HG03280 (cell line): ENCODE measurements around the gene CDH13.
A peak's percentile ranks its signal among the peaks of the same experiment; 100 is the strongest.

ENCODE experiments used
- ATAC-seq: cut with Tn5 transposase; IDR thresholded peaks from one replicate; pipeline ENCODE4 v1.9.1; 2021; ENCODE audit warnings: mild to moderate bottlenecking, moderate library complexity; ENCODE audit not compliant: unreplicated experiment

The CDH13 gene

GRCh38 chr16:82735673-82736091, 108.9 kb downstream of the CDH13 start:
- peak; percentile 25 for ATAC-seq

DNA sequence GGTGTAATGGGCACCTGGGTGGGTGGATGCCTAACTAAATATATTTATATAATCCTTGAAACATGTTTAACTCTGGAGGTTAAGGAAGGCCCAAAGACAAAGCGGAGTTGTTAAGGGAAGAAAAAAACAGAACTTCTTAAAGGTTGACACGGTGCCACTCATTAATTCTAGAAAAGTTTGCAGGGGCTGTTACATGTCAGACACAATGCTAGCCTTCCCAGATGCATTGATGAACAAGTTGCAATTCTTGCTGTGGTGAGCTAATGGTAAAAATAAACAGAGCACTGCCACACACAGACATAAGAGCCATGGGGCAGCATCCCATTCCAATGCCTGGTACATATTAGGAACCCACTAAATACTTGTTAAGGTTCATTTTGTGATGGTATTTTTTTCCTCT, 109.5 kb downstream of the CDH13 start:
- no peak for ATAC-seq

DNA sequence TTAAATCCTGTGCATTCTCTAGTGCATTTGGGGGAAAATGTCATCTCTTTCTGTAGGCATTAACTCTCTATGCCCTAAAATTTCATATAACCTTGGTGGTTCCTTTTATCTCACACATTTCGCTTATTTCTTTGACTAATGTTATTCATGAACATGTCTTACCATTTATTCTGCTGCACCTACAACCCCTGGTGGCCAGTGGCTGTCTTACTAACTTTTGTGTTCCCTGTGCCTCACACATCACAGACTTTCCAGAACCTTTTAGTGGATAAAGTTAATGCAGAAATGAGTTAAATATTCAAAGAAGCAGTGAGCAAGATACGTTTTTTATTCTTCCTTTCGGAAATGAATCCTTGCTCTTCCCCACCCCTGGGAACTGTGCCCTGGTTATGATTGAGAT, 111.9 kb downstream of the CDH13 start:
- ATAC-seq, result no peak

DNA sequence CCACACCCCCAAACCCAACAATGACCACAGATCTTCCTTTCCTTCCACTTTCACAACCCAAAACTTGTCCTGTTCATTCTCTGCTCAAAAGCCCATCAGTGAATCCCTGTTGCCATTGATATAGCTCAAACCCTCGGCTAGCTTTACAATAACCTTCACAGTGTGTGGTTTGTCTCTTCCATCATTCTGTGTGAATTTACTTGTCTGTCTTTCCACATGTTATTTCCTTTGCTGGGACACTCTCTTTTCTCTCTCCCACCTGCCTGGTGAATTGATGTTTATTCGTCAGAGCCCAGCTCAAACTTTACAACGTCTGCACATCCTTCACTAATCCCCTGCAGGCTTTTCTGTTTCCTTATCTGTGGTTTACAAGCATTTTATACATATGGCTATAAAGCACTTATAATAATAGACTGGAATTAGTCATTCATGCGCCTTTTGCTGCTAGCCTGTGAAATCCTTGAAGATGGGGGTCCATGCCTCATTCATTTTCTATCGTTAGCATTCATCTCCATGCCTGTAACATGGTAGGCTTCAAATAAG, 114.4 kb downstream of the CDH13 start:
- ATAC-seq, result no peak

GRCh38 chr16:82744958-82745357, 118.2 kb downstream of the CDH13 start:
- no peak for ATAC-seq

DNA sequence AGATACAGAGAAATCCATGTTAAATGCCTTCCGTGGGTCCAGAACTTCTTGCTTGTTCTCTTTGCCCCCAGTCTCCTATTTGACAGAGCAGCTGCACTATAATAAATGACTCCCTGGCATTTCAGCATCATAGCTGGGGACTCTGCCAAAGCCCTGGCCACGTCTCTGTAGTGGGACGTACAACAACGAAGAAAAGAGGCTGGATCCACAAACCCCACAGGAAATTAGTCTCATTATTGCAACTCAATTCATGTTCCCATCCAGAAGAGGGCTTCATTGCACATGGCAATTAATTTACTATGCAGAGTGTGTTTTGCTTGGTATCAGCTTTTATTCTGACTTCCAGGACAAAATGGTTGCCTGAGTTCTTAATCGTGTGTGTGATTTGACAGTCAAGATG, 121.3 kb downstream of the CDH13 start:
- no peak for ATAC-seq

DNA sequence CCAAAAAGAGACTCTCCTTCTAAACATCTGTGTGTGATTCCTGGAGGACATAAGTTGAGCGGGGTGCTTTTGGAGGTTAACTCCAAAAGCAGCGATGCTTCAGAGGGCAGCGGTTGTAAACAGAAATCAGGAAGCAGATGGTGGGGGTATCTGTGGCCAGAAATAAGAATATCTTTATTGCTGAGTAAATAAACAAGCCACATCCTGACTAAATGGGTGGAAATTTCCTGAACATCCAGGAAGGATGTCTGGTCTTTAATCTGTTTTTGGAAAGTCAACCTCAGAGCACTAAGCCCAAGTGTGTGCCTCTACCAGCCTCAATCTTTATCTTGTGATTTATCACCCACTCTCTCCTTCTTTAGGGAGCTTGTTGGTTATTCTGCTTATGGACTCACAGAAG, 123.3 kb downstream of the CDH13 start:
- no peak for ATAC-seq

GRCh38 chr16:82751020-82751419, 124.3 kb downstream of the CDH13 start:
- no peak for ATAC-seq

GRCh38 chr16:82752172-82752571, 125.4 kb downstream of the CDH13 start:
- no peak for ATAC-seq

DNA sequence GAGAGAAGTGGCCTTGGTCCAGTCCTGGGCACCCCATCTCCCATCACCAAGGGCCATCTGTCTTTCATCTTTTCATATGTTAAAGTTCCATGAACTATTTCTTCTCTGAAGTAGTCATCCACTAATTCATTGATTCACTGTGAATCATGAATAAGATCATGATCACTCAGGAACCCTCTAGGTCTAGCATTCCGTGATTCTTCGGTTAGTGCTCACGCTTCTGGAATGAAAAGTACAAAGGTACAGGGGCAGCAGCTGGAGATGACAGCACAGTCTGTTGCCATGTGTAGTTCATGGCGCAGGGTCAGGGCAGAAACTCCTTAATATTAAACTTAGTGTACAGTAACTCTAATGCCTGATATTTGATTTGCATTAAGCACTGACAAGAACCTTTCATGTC, 127.1 kb downstream of the CDH13 start:
- ATAC-seq, result no peak

- no peak for ATAC-seq
Measured at GRCh38 chr16:82754716-82755513, 128.1 kb downstream of the CDH13 start.

DNA sequence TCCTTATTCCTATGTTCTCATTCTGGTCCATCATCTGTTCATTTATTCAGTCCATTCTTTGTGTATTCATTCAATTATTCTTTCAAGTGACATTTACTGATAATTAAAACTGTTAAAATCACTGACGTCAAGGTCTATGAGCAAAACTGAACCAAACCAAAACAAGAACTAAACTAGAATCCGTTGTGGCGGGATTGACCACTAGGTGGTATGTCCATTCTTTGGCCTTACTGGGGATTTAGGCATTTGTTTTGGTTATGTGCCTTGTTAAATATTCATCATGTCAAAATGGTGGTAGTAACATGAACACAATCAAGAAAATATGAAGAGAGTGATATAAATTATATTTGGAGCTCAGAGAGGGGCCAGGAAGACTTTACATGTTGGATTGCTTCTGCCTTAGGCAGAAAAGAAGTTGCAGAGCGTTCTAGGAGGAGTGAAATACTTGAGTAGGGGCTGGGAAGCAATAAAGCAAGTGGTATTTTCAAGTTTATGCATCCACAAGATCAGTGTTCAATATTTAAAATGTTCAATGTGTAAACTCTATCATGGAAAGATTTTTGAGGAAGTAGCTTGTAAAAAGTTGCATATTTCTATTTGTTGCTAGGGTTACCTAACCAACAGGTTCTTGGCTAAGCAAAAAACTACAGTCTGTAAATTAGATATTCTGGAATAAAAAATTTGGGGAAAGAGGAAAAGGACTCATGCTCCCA, 129.0 kb downstream of the CDH13 start:
- no peak for ATAC-seq

GRCh38 chr16:82756283-82756599, 129.5 kb downstream of the CDH13 start:
- ATAC-seq, result no peak

DNA sequence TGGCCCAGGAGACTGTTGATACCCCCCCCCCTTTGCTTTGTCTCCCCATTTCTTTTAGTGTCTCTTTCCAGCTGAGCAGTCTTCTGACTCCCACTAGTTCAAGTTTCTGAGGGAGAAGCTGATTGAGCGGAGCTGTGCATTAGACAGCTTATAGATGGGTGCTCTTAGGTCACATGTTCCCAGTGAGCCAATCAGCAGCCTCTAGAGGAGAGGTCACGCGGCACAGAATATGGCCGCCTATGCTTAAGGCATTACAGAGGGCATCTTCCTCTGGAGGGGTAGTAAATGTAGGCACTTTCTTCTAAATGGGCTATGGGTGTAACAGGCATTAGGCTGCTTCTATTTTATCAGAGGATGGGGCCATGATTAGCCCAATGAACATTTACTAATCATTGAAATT, 131.6 kb downstream of the CDH13 start:
- ATAC-seq, result no peak

DNA sequence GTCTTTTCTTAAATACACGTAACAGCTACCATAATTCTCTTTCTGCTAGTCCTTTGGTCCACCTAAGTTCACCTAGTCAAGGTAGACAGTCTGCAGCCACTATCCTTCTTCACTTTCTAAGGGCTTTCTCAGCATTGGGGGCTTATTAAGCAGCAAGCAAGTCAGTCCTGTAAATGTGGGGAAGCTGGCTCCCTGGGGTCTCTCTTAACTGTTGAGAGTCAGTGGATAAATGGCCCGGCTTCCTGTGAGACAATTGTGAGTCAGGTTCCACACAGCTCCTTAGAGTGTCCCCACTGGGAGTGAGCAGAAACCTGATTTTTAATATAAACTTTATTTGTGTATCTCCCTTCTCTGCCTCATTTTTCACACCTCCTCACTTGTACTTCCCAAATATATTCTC, 132.1 kb downstream of the CDH13 start:
- no peak for ATAC-seq

- no peak for ATAC-seq
Measured at GRCh38 chr16:82761236-82761635, 134.5 kb downstream of the CDH13 start.

DNA sequence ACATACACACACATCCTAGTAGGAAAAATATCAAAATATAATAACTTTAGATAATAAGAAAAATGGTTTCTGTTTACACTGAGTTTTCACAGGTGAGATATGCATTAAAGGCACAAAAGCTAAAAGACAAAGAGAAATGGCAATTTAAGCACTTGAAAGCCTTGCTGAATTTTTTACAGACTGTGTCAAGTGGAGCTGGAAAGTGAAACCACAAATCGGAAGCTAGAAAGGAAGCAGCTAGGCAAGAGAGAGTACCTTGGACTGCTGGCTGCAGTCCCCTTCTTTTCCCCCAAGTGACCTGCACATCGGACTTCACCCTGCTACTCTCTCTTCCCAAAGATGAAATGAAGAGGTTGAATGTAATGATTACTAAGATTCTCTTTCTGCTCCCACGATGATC, 135.1 kb downstream of the CDH13 start:
- no peak for ATAC-seq

DNA sequence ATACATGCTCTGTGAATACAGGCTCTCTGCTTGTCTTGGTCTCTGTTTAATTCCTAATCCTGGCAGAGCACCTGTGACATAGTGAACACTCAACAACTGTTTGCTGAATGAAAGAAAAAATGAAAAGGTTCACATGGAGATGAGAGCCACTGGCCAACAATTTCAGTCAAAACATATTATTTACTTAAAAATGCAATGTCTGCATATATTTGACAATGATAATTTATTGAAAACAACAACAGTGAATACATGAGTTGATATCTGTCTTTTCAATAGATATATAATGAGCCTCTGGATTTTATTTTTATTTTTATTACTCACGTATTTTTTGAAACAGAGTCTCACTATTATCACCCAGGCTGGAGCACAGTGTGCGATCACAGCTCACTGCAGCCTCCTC, 136.6 kb downstream of the CDH13 start:
- ATAC-seq, result no peak

- ATAC-seq, result no peak
Measured at GRCh38 chr16:82767198-82767597, 140.4 kb downstream of the CDH13 start.

DNA sequence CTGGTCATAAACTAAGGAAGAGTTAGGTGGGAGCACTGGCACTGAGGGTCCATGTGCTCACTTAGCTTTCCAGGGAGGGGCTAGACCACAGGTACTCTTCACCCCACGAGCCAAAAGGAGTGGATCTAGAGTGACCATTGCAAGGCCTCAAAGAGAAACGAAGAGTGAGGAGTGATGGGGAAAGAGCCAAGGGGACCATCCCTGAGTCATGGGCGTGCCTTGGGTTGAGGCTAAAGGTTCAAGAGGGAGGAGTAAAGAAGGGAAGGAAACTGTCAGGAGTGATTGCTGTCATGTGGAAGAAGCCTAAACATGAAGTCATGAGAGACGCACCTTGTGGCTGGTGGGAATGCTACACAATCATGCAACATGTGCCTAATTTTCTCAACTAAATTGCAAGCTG, 141.0 kb downstream of the CDH13 start:
- ATAC-seq, result no peak

DNA sequence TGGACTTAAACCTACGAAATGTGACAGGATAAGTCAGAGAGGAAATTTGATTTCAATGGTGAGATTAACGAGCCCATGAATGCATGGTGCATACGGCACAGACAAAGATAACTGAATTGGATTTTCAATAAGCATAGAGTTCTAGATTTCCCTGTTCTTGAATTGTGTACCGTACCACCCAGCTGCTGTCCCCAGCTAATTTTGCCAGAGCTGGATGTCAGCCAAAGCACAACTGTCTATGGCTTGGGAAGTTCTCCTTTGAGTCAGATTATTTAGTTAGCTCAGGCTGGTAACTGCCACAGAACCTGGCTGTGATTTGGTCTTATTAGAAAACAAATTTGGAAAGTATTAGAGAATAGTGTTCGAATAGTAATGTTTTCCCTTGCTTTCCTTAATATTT, 143.1 kb downstream of the CDH13 start:
- no peak for ATAC-seq

DNA sequence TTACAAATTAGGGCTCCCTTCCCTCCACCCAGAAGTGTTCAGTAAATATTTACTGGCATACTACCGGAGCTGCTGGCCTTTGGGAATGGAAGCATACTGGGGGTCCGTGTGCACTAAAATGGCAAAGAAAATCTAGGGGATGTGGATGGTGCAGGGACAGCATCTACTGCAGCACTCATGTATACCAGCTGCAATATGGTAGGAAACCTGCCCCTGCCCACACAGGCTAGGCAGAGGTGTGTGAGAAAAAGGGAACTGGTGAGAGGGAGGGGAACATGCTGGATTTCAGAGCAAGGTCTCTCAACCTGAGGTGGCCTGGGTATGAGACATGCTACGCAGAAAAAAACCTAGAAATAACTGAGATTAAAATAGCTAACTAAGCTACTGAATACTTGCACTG, 145.4 kb downstream of the CDH13 start:
- no peak for ATAC-seq
